Astrocyte (in vitro differentiated cells and primary cell): ENCODE data around the gene PRKCA. TPM values are rescaled to one million over a fixed set of nuclear protein-coding genes. Genes with fewer than 3 reads are reported as not detected.

Experiments
- DNase-seq: peaks from one replicate; pipeline ENCODE4 v3.0.0-alpha.2; 2010; ENCODE audit warnings: low read depth
- FAIRE-seq: peaks from 2 replicates; lab custom pipeline; 2011; peaks lifted over from hg19 to GRCh38; lab: Jason Lieb, UNC
- H2AFZ ChIP-seq: 2 replicates; pipeline ENCODE4 v1.6.0; 2012; ENCODE audit warnings: low read depth, low read length, inconsistent platforms
- H3K27ac ChIP-seq: 2 replicates; pipeline ENCODE4 v1.5.1; 2011; ENCODE audit warnings: low read depth, low read length, inconsistent platforms
- H3K27me3 ChIP-seq: 2 replicates; pipeline ENCODE4 v1.6.0; 2011; ENCODE audit warnings: low read length, inconsistent platforms; ENCODE audit not compliant: insufficient read depth
- H3K36me3 ChIP-seq: 2 replicates; pipeline ENCODE4 v1.5.1; 2011; ENCODE audit warnings: low read length, inconsistent platforms; ENCODE audit not compliant: insufficient read depth
- H3K4me1 ChIP-seq: 2 replicates; pipeline ENCODE4 v1.5.1; 2011; ENCODE audit warnings: low read length, inconsistent platforms; ENCODE audit not compliant: insufficient read depth
- H3K4me2 ChIP-seq: 2 replicates; pipeline ENCODE4 v1.6.0; 2012; ENCODE audit warnings: low read length, inconsistent platforms
- H3K4me3 ChIP-seq: 2 replicates; pipeline ENCODE4 v1.5.1; 2011; ENCODE audit warnings: low read depth, mild to moderate bottlenecking, low read length, inconsistent platforms; ENCODE audit not compliant: insufficient read depth
- H3K79me2 ChIP-seq: 2 replicates; pipeline ENCODE4 v1.6.0; 2012; ENCODE audit warnings: mild to moderate bottlenecking, low read length, inconsistent platforms; ENCODE audit not compliant: insufficient read depth
- H3K9ac ChIP-seq: 2 replicates; pipeline ENCODE4 v1.6.0; 2012; ENCODE audit warnings: mild to moderate bottlenecking, low read length, inconsistent platforms
- H3K9me3 ChIP-seq: 2 replicates; pipeline ENCODE4 v1.5.1; 2012; ENCODE audit warnings: low read depth, mild to moderate bottlenecking, low read length, inconsistent platforms; ENCODE audit not compliant: insufficient read depth
- H4K20me1 ChIP-seq: 2 replicates; pipeline ENCODE4 v1.6.0; 2012; ENCODE audit warnings: low read length, inconsistent platforms; ENCODE audit not compliant: insufficient read depth
- H3K27ac Mint-ChIP-seq: one replicate; pipeline ENCODE4 v1.8.0; 2021; ENCODE audit warnings: mild to moderate bottlenecking, mixed read lengths; ENCODE audit not compliant: unreplicated experiment
- H3K27me3 Mint-ChIP-seq: one replicate; pipeline ENCODE4 v1.8.0; 2021; ENCODE audit warnings: low read depth, mixed read lengths; ENCODE audit not compliant: unreplicated experiment
- H3K36me3 Mint-ChIP-seq: one replicate; pipeline ENCODE4 v1.8.0; 2021; ENCODE audit warnings: low read depth, mixed read lengths; ENCODE audit not compliant: unreplicated experiment
- H3K4me1 Mint-ChIP-seq: one replicate; pipeline ENCODE4 v1.8.0; 2021; ENCODE audit warnings: low read depth, mixed read lengths; ENCODE audit not compliant: unreplicated experiment
- H3K4me3 Mint-ChIP-seq: one replicate; pipeline ENCODE4 v1.8.0; 2021; ENCODE audit warnings: mild to moderate bottlenecking, moderate library complexity, mixed read lengths; ENCODE audit not compliant: unreplicated experiment
- H3K9me3 Mint-ChIP-seq: one replicate; pipeline ENCODE4 v1.8.0; 2021; ENCODE audit warnings: mild to moderate bottlenecking, mixed read lengths; ENCODE audit not compliant: unreplicated experiment
- CTCF ChIP-seq: IDR thresholded peaks from 2 replicates; pipeline ENCODE4 v1.5.1; 2011; ENCODE audit warnings: low read depth, mild to moderate bottlenecking, inconsistent platforms, low read length, moderate library complexity; ENCODE audit not compliant: insufficient read depth
- EZH2 ChIP-seq: IDR thresholded peaks from 2 replicates; pipeline ENCODE4 v1.6.1; 2012; ENCODE audit warnings: mild to moderate bottlenecking, low read length, inconsistent platforms; ENCODE audit not compliant: insufficient read depth
- total RNA-seq: library from RNA; stranded (reverse); gene quantifications from 2 replicates; pipeline ENCODE4 v1.2.1, GENCODE V29; 2021

PRKCA gene
- total RNA-seq, 1 donor from 2014 or later, result 49.9 TPM

GRCh38 chr17:66647391-66647983, 345.1 kb downstream of the PRKCA start:
- Histone ChIP-seq H3K4me1 (peaks cover 14% of the 10 kb centered on the region), H3K27ac (no peak overlapping the region), H3K9ac (no peak overlapping the region), H2AFZ (no peak overlapping the region), H3K4me3 (no peak overlapping the region), H3K36me3 (no peaks in the 10 kb centered on the region), H3K9me3 (no peaks in the 10 kb centered on the region), H3K4me2 (no peak overlapping the region), H3K27me3 (no peaks in the 10 kb centered on the region), H4K20me1 (no peaks in the 10 kb centered on the region), H3K79me2 (no peaks in the 10 kb centered on the region)
- Mint-ChIP-seq H3K4me1 (peaks cover 7% of the 10 kb centered on the region), H3K4me3 (no peak overlapping the region), H3K27me3 (no peaks in the 10 kb centered on the region), H3K9me3 (no peaks in the 10 kb centered on the region), H3K27ac (no peak overlapping the region), H3K36me3 (peaks cover 15% of the 10 kb centered on the region)
- FAIRE-seq, result no peak
- TF ChIP-seq EZH2, result no peak
- TF ChIP-seq CTCF, result no peak
- DNase-seq, result no peak

- Mint-ChIP-seq H3K36me3 (peaks cover 13% of the 10 kb centered on the region), H3K27me3 (no peaks in the 10 kb centered on the region), H3K4me1 (peaks cover 5% of the 10 kb centered on the region), H3K27ac (no peak overlapping the region), H3K4me3 (no peak overlapping the region), H3K9me3 (no peaks in the 10 kb centered on the region)
- Histone ChIP-seq H3K4me2 (no peak overlapping the region), H4K20me1 (no peaks in the 10 kb centered on the region), H3K9me3 (no peaks in the 10 kb centered on the region), H3K4me3 (no peak overlapping the region), H3K27me3 (no peaks in the 10 kb centered on the region), H3K79me2 (no peaks in the 10 kb centered on the region), H3K9ac (no peak overlapping the region), H2AFZ (no peak overlapping the region), H3K27ac (no peak overlapping the region), H3K4me1 (peaks cover under 1% of the 10 kb centered on the region), H3K36me3 (no peaks in the 10 kb centered on the region)
- DNase-seq (no peak), FAIRE-seq (no peak)
- TF ChIP-seq EZH2 (no peak), CTCF (no peak)
These were observed 347.6 kb downstream of the PRKCA start for GRCh38 chr17:66649818-66650543.

GRCh38 chr17:66650544-66650877, 348.1 kb downstream of the PRKCA start:
- Histone ChIP-seq H3K36me3 (no peaks in the 10 kb centered on the region), H3K9ac (no peak overlapping the region), H4K20me1 (peaks cover 4% of the 10 kb centered on the region), H3K79me2 (no peaks in the 10 kb centered on the region), H3K4me2 (no peak overlapping the region), H3K27me3 (no peaks in the 10 kb centered on the region), H3K4me1 (peaks cover 5% of the 10 kb centered on the region), H3K4me3 (no peak overlapping the region), H3K27ac (no peak overlapping the region), H3K9me3 (no peaks in the 10 kb centered on the region), H2AFZ (no peak overlapping the region)
- FAIRE-seq (no peak), DNase-seq (no peak)
- TF ChIP-seq CTCF (no peak), EZH2 (no peak)
- Mint-ChIP-seq H3K4me1 (peaks cover 8% of the 10 kb centered on the region), H3K4me3 (no peak overlapping the region), H3K9me3 (no peaks in the 10 kb centered on the region), H3K27me3 (no peaks in the 10 kb centered on the region), H3K27ac (no peak overlapping the region), H3K36me3 (peaks cover 9% of the 10 kb centered on the region)
